Measurements from ENCODE around the gene ANKRD13A.
"Not testable (repeated sequence)": the region's sequence is repeated elsewhere in the genome, so short reads cannot be mapped to it uniquely, and the experiment has no call there.

The ANKRD13A gene

GRCh38 chr12:110077800-110078199 is 78.6 kb downstream of the ANKRD13A start:
- DNase-seq (ENCODE audit: low spot score): no peak

- DNase-seq (ENCODE audit: low spot score): no peak
These were observed 80.5 kb downstream of the ANKRD13A start for GRCh38 chr12:110079477-110080400.

- no peak for DNase-seq (ENCODE audit: low spot score)
These were observed 81.2 kb downstream of the ANKRD13A start for GRCh38 chr12:110080410-110080809.

GRCh38 chr12:110084314-110085015 is 85.2 kb downstream of the ANKRD13A start:
- no peak for DNase-seq (ENCODE audit: low spot score)

- DNase-seq (ENCODE audit: low spot score): not testable (repeated sequence)
These were observed 89.0 kb downstream of the ANKRD13A start for GRCh38 chr12:110088216-110088615.

- no peak for DNase-seq (ENCODE audit: low spot score)
These were observed 89.7 kb downstream of the ANKRD13A start for GRCh38 chr12:110088936-110089335.

Small RNA genes lying within 50 kb of the gene (small RNA-seq; reads per million reads assigned to genes)
- 0 reads per million in 2 experiments for gene AC007546.2
